ENCODE measurements around the gene ZNF121.
"Not testable (repeated sequence)": the region's sequence is repeated elsewhere in the genome, so short reads cannot be mapped to it uniquely, and the experiment has no call there.

- TF ChIP-seq CTCF, POLR2A, EP300 (IDR thresholded peaks at IDR 0.05): not testable (repeated sequence)
Measured at GRCh38 chr19:9582081-9582725, 2.1 kb downstream of the ZNF121 start.

All from tibial nerve (tissue), 4 donors.